Breast epithelium (tissue), 3 donors: Measurements from ENCODE around the gene NIN.

Experiments
- POLR2A ChIP-seq: fragments of 450-650 bp; IDR thresholded peaks from one replicate; pipeline ENCODE4 v1.6.1; 2016; ENCODE audit warnings: antibody characterized with exemption, mild to moderate bottlenecking, moderate library complexity
- TF ChIP-seq, protein P1 (sequence below), 3 donors: fragments of 450-650 bp; IDR thresholded peaks; one replicate each; pipeline ENCODE4 v1.5.1; 2016 to 2017; ENCODE audit warnings: antibody characterized with exemption in 3 of 3, mild to moderate bottlenecking in 3 of 3, moderate library complexity in 3 of 3

DNA sequence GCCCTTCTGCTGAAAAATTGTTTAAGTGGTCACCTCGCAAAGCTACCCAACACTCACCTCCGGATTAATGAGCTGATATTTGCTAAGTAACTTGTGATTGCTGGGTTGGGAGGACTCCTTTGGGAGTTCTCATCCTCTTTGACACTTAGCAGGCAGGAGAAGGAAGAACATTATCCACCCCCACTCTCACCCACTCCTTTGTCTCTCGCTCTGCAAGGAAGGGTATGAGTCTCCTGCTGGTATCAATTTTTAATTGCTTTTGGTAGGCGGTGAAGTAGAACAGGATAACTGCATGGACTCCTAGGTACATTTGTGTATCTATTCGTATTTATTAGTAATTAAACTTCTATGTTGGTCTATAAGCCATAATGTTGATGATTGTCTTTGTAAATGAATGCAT, 34.0 kb upstream of the NIN start:
- TF ChIP-seq, protein P1, sequence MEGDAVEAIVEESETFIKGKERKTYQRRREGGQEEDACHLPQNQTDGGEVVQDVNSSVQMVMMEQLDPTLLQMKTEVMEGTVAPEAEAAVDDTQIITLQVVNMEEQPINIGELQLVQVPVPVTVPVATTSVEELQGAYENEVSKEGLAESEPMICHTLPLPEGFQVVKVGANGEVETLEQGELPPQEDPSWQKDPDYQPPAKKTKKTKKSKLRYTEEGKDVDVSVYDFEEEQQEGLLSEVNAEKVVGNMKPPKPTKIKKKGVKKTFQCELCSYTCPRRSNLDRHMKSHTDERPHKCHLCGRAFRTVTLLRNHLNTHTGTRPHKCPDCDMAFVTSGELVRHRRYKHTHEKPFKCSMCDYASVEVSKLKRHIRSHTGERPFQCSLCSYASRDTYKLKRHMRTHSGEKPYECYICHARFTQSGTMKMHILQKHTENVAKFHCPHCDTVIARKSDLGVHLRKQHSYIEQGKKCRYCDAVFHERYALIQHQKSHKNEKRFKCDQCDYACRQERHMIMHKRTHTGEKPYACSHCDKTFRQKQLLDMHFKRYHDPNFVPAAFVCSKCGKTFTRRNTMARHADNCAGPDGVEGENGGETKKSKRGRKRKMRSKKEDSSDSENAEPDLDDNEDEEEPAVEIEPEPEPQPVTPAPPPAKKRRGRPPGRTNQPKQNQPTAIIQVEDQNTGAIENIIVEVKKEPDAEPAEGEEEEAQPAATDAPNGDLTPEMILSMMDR (IDR thresholded peaks at IDR 0.05): no peak
- TF ChIP-seq POLR2A: no peak
